ENCODE measurements around the gene RP9. TPM values are rescaled to one million over a fixed set of nuclear protein-coding genes. Genes with fewer than 3 reads are reported as not detected.

RP9 gene
- total RNA-seq, 1 donor from 2014 or later: 17.8 TPM

GRCh38 chr7:33157311-33157710 lies 48.1 kb upstream of the RP9 start:
- H3K9me3 ChIP-seq (ENCODE audit: insufficient read depth, low read depth, low read length): no peaks in the 10 kb centered on the region
- no peaks in the 10 kb centered on the region for H4K20me1 ChIP-seq (ENCODE audit: insufficient read depth, low read length)
- Mint-ChIP-seq H3K36me3 (ENCODE audit: low read depth, unreplicated experiment) (peaks cover 10% of the 10 kb centered on the region), H3K4me1 (ENCODE audit: low read depth, unreplicated experiment) (peaks cover 10% of the 10 kb centered on the region), H3K9me3 (ENCODE audit: unreplicated experiment) (peaks cover 6% of the 10 kb centered on the region), H3K27me3 (ENCODE audit: low read depth, unreplicated experiment) (no peaks in the 10 kb centered on the region), H3K27ac (ENCODE audit: unreplicated experiment) (no peak overlapping the region), H3K4me3 (ENCODE audit: unreplicated experiment) (no peak overlapping the region)
- no peak overlapping the region for H3K4me3 ChIP-seq (ENCODE audit: insufficient read depth, low read depth, low read length)
- no peak overlapping the region for H3K9ac ChIP-seq (ENCODE audit: low read length)
- DNase-seq (ENCODE audit: low read depth) (peak; percentile 7), FAIRE-seq (peak; percentile 20)
- no peak overlapping the region for H3K27ac ChIP-seq (ENCODE audit: low read depth, low read length)
- H3K4me2 ChIP-seq (ENCODE audit: low read length): no peak overlapping the region
- no peaks in the 10 kb centered on the region for H3K79me2 ChIP-seq (ENCODE audit: insufficient read depth, low read length)
- H3K27me3 ChIP-seq (ENCODE audit: insufficient read depth, low read length): no peaks in the 10 kb centered on the region
- no peaks in the 10 kb centered on the region for H3K36me3 ChIP-seq (ENCODE audit: insufficient read depth, low read length)
- H3K4me1 ChIP-seq (ENCODE audit: insufficient read depth, low read length): no peaks in the 10 kb centered on the region
- TF ChIP-seq EZH2 (IDR thresholded peaks at IDR 0.05; ENCODE audit: insufficient read depth, low read length) (no peak), CTCF (IDR thresholded peaks at IDR 0.05; ENCODE audit: insufficient read depth, low read depth, low read length) (no peak)
- H2AFZ ChIP-seq (ENCODE audit: low read depth, low read length): no peak overlapping the region

GRCh38 chr7:33156441-33156840 lies 47.2 kb upstream of the RP9 start:
- Histone ChIP-seq H3K9me3 (ENCODE audit: insufficient read depth, low read depth, low read length) (no peaks in the 10 kb centered on the region), H3K27ac (ENCODE audit: low read depth, low read length) (no peak overlapping the region), H4K20me1 (ENCODE audit: insufficient read depth, low read length) (no peaks in the 10 kb centered on the region), H3K4me2 (ENCODE audit: low read length) (no peak overlapping the region), H3K36me3 (ENCODE audit: insufficient read depth, low read length) (no peaks in the 10 kb centered on the region), H2AFZ (ENCODE audit: low read depth, low read length) (no peak overlapping the region), H3K27me3 (ENCODE audit: insufficient read depth, low read length) (no peaks in the 10 kb centered on the region), H3K79me2 (ENCODE audit: insufficient read depth, low read length) (no peaks in the 10 kb centered on the region), H3K4me3 (ENCODE audit: insufficient read depth, low read depth, low read length) (no peak overlapping the region), H3K9ac (ENCODE audit: low read length) (no peak overlapping the region), H3K4me1 (ENCODE audit: insufficient read depth, low read length) (no peaks in the 10 kb centered on the region)
- no peak for FAIRE-seq
- Mint-ChIP-seq H3K4me3 (ENCODE audit: unreplicated experiment) (no peak overlapping the region), H3K4me1 (ENCODE audit: low read depth, unreplicated experiment) (peaks cover 10% of the 10 kb centered on the region), H3K27me3 (ENCODE audit: low read depth, unreplicated experiment) (no peaks in the 10 kb centered on the region), H3K9me3 (ENCODE audit: unreplicated experiment) (no peaks in the 10 kb centered on the region), H3K27ac (ENCODE audit: unreplicated experiment) (no peak overlapping the region), H3K36me3 (ENCODE audit: low read depth, unreplicated experiment) (peaks cover 4% of the 10 kb centered on the region)
- no peak for DNase-seq (ENCODE audit: low read depth)
- TF ChIP-seq EZH2 (IDR thresholded peaks at IDR 0.05; ENCODE audit: insufficient read depth, low read length) (no peak), CTCF (IDR thresholded peaks at IDR 0.05; ENCODE audit: insufficient read depth, low read depth, low read length) (no peak)

- Histone ChIP-seq H4K20me1 (ENCODE audit: insufficient read depth, low read length) (no peaks in the 10 kb centered on the region), H3K27ac (ENCODE audit: low read depth, low read length) (no peak overlapping the region), H3K4me2 (ENCODE audit: low read length) (no peak overlapping the region), H3K79me2 (ENCODE audit: insufficient read depth, low read length) (no peaks in the 10 kb centered on the region), H3K9me3 (ENCODE audit: insufficient read depth, low read depth, low read length) (no peaks in the 10 kb centered on the region), H3K27me3 (ENCODE audit: insufficient read depth, low read length) (no peaks in the 10 kb centered on the region), H3K36me3 (ENCODE audit: insufficient read depth, low read length) (no peaks in the 10 kb centered on the region), H3K4me1 (ENCODE audit: insufficient read depth, low read length) (no peaks in the 10 kb centered on the region), H3K9ac (ENCODE audit: low read length) (no peak overlapping the region), H2AFZ (ENCODE audit: low read depth, low read length) (no peak overlapping the region), H3K4me3 (ENCODE audit: insufficient read depth, low read depth, low read length) (no peak overlapping the region)
- Mint-ChIP-seq H3K27me3 (ENCODE audit: low read depth, unreplicated experiment) (no peaks in the 10 kb centered on the region), H3K9me3 (ENCODE audit: unreplicated experiment) (no peaks in the 10 kb centered on the region), H3K36me3 (ENCODE audit: low read depth, unreplicated experiment) (peaks cover 4% of the 10 kb centered on the region), H3K27ac (ENCODE audit: unreplicated experiment) (no peak overlapping the region), H3K4me1 (ENCODE audit: low read depth, unreplicated experiment) (peaks cover 10% of the 10 kb centered on the region), H3K4me3 (ENCODE audit: unreplicated experiment) (no peak overlapping the region)
- TF ChIP-seq EZH2 (IDR thresholded peaks at IDR 0.05; ENCODE audit: insufficient read depth, low read length) (no peak), CTCF (IDR thresholded peaks at IDR 0.05; ENCODE audit: insufficient read depth, low read depth, low read length) (no peak)
- DNase-seq (ENCODE audit: low read depth): peak; percentile 95
- no peak for FAIRE-seq
Measured at GRCh38 chr7:33155811-33156210, 46.6 kb upstream of the RP9 start.
